NCI-H146 treated with DMSO at 0.1 percent for 48 hours (cell line): Measurements from ENCODE around the gene ZNF641.

Experiments used
- DNase-seq: peaks from one replicate; lab custom pipeline; 2025; ENCODE audit not compliant: unreplicated experiment; lab: John Stamatoyannopoulos, UW

Gene ZNF641

GRCh38 chr12:48350249-48351021 lies at the start of gene ZNF641:
ZNF641 (minus strand) TSS chr12:48350919; CDS start chr12:48348090, 2,829 bp downstream.
- peak; percentile 60 for DNase-seq

DNA sequence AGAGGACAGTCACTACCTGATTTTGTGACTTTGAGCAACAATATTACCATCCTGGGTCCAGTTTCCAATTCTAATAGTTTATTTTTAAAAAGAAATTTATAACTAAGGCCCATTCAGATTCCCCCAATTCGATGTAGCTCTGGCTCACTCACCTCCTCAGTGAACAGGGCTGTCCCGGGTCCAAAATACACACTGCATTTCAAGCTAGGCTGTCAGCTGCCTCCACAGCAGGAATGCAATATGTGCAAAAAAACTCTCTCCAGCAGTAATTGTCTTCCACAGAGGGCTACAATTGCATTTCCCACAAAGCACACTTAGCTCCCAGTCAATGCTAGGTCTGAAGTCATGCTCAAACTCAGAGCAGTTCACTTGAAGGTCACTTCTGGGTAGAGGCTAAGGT lies 39.3 kb upstream of the ZNF641 start:
- DNase-seq, result no peak

- no peak for DNase-seq
Measured at GRCh38 chr12:48389409-48389808, 38.7 kb upstream of the ZNF641 start.

GRCh38 chr12:48388938-48389337 lies 38.2 kb upstream of the ZNF641 start:
- DNase-seq, result no peak

DNA sequence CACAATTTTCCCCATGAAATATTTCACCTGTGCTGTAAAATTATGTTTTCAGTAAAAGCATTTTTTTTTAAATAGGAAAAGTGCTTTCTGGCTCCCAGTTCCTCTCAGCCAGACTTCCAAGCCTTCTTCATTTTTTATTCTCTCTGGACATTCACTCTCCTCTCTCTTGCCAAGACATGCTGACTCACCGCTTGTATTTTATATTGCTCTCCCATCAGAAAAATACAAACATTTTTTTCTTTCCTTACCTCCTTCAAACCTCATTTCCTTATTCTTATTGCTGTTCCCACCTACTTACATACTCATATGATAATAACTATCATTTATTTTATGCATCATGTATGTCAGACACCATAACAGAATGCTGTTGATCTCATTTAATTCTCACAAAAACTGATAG lies 37.7 kb upstream of the ZNF641 start:
- no peak for DNase-seq

DNA sequence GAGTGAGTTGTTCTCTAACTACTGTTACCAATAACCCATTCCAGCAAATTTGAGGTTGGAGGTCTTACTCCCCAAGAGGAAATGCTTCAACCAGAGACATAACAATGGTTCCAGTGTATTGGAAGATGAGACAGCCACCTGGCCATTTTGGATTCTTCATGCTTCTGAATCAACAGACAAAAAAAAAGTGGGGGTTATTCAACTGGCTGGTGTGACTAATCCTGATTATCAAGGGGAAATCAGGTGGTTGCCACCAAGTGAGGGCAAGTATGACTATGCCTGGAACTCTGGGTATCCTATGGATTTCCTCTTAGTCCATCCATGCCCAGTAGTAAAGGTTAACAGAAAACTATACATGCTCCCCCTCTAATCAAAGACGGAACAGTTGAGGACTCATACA lies 29.9 kb upstream of the ZNF641 start:
- DNase-seq, result no peak

DNA sequence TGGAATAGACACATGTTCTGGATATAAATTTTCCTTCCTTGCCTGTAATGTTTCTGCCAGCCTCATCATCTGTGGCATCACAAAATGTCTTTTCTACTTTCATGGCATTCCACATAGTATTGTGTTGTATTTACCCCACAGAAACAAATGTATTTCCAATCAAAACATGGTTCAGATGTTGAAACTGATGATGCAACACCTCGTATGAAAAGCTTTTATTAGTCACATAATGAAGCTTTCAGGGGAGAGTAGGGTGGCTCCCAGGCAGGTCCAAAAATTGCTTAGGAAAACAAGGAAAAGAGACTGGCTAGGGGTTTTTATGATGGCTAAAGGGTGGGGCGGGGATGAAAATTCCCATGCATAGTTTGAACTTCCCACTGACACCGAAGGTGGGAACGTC lies 29.1 kb upstream of the ZNF641 start:
- no peak for DNase-seq

GRCh38 chr12:48377646-48378045 lies 26.9 kb upstream of the ZNF641 start:
- DNase-seq, result no peak

DNA sequence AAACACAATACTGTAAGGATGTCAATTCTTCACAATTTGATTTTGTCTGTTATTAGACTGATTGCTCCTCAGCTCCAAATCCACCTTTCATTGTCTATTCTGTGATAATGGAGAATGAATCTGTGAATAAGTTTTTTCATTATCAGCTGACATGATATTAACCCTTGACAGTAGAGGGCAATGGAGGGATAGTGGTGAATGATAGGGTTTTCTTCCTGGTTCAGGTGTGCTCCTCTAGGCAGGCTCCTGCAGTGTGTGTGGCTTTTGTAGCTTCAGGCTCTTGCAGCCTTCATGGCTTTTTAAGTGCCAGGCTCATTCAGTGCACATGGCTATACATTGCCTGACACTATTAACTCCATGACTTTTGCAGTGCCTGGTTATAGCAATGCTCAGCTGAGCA lies 23.4 kb upstream of the ZNF641 start:
- DNase-seq, result no peak

DNA sequence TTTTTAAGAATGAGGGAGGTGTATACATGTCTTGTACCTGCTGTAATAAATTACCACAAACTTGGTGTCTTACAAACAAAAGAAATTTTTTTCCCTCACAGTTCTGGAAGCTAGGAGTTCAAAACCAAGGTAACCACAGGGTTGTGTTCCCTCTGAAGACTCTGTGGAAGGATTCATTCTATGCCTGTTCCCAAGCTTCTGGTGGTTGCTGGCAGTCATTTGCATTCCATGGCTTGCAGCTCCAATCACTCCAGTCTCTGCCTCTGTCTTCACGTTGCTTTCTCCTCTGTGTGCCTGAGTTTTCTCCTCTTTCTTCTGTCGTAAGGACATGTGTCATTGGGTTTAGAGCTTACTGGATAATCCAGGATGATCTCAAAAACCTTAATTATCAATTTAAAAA lies 15.4 kb upstream of the ZNF641 start:
- no peak for DNase-seq

DNA sequence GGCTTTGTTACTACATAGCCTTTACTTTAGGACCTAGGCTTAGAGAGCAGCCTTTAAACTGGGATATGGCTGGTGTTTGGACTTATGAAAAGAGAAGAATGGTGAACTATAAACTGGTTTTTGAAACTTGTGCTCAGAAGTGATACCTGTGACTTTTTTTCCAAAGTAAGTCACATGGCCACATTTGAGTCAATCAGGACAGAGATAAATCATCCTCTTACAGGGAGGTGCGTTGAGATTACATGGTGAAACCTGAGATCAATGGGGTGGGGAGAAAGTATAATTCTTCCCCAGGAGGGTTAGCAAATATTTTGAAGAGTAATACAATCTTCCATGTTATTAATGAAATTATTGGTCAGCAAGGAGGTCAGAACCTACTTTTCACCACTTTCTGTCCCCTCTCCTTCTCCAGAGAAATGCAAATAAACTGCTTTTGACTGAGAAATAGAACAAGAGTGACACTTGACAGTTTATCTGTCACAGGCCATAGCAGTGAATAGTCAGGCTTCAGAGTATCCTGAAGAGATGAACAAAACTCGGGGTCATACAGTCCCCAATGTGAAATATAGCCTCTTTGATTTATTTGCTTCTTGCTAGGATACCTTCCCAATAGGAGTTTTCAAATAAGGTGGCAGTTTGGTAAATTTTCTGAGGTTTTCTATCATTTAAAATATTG lies 11.1 kb upstream of the ZNF641 start:
- DNase-seq, result no peak

- DNase-seq, result no peak
Measured at GRCh38 chr12:48358937-48359513, 8.3 kb upstream of the ZNF641 start.

- no peak for DNase-seq
Measured at GRCh38 chr12:48356041-48356768, 5.5 kb upstream of the ZNF641 start.

DNA sequence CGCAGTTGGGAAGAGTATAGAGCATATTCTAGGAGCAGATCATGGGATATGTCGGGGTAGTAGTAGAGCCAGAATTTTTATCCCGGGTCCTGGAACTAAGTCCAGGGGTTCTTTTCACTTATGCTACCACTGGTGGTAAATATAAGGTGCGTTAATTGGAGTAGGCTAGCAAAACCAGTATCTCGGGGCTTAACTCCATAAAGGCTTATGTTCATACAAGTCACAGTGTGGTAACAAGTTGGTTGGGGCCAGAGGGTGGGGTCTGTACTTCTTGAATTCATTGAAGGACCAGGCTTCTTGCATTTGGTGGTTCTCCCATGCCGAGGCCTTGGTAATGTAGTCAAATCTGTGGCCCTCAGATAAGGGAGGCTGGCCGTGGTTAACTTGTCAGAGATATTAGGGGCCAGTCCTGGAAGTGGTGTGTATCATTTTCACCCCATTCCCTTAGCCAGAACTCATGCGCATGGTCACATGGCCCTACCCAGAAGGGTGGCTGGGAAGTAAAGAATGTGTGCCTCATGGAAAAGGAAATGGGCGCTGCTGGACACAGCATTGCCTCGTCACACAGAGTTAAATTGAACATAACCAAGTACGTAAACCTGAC lies 1.5 kb upstream of the ZNF641 start:
- DNase-seq, result no peak

DNA sequence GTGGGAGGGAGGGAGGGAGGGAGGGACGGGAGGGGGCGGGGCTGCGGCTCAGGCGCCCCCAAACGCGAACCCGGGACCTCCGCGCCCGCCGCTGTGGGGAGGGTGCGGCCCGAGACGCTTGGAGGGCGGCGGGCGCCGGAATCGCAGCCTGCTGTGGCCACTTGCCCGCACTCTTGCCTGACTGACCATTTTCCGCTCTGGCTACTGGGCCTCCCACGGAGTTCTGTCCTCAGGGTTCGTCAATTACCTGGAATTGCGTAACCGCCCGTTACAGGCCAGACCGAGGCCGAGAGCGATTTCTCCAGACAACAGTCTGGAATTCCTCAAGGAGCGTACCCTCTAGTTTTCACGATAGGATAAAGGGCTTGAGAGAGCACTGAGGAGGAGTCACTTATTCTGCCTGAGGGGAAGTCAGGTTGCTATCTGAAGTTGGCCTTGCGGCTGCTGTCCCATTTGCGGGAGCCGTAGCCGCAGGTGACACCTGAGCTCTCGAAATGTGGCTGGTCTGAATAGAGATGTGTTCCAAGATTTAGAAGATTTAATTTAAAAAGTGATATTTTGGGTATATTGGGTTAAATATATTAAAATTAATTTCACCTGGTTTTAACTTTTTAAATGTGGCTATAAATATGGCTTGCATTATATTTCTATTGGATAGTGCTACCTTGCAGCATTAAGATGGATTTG lies 446 bp upstream of the ZNF641 start:
- DNase-seq, result peak; percentile 60

DNA sequence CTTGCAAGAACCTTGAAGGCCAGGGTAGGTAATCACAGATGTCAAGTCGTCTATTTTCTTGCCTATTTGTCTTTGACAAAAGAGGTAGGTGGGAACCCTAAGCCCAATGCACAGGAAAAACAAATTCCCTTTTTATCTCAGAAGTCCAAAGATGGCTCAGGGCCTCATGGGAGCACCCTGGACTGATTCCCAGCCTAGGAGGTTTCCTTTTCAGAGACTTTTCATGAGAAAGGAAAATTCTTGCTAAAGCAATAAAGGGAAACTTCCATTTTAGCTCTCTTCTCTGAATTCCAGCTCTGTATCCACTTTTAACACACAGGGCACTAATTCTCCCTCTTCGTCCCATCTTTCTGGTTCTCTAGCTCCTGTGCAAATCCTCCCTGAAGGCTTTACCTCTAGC lies 1.2 kb downstream of the ZNF641 start:
- DNase-seq, result no peak

GRCh38 chr12:48342980-48343379 lies 7.7 kb downstream of the ZNF641 start:
- no peak for DNase-seq

- DNase-seq, result no peak
Measured at GRCh38 chr12:48340943-48341342, 9.8 kb downstream of the ZNF641 start.

GRCh38 chr12:48339442-48340117 lies 11.1 kb downstream of the ZNF641 start:
- DNase-seq, result no peak

DNA sequence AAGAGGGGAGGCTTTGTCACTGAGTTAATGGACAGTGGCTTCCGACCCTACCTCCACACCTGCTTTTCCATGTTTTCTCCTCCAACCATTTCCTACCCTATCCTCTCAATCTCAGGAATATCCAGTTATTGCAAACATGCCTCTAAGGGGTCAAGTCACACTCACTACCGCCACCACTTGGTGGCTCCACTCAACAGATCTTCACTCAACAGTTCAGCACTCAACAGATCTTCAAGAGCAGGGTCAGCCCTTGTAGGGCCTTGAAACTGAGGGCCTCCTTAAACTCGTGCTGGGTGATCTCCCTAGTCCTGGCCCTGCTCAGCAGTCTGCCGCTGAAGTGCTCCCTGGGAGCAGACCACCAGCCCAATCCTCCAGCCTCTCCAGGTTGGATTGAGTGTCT lies 14.2 kb downstream of the ZNF641 start:
- no peak for DNase-seq
